ENCODE data around the gene GGACT. TPM values are rescaled to one million over a fixed set of nuclear protein-coding genes. Genes with fewer than 3 reads are reported as not detected.

Gene GGACT
- total RNA-seq, 6 donors from 2014 or later: 0.67 to 8.5 (median 5.7) TPM

DNA sequence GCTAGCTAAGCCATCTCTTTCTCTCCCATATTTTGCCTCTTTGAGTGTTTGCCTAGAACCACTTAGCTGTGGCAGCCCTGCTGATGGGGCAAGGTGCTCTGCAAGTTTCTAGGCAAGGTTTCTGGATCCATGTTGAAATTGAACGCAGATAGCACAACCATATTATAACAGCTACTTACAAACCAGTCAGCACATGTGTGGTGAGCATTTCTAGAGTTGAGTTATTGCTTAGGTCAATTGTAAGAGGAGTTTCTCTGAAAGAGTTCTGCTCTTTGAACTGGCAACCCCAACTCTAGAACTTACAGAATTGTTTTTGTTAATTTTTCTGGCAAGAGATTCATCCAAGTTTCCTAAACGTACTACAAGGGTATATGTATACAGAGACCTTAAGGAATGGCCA, 103.3 kb downstream of the GGACT start:
- DNase-seq (no peak), ATAC-seq (ENCODE audit: low FRiP score in 2 of 2) (no peak)
- Histone ChIP-seq H3K9me3 (no peaks in the 10 kb centered on the region), H3K36me3 (no peaks in the 10 kb centered on the region), H3K27me3 (no peaks in the 10 kb centered on the region), H3K4me1 (peaks cover 4 to 6% (median 4%) of the 10 kb centered on the region in 4 donors), H3K4me3 (no peak overlapping the region), H3K27ac (no peak overlapping the region)
- 79 to 83% methylated on average over 2 of the region's 2 CpGs for WGBS, 2 donors
- TF ChIP-seq EP300 (IDR thresholded peaks at IDR 0.05) (no peak), POLR2AphosphoS5 (IDR thresholded peaks at IDR 0.05) (no peak), POLR2A (IDR thresholded peaks at IDR 0.05) (no peak)
- TF ChIP-seq, protein P1, sequence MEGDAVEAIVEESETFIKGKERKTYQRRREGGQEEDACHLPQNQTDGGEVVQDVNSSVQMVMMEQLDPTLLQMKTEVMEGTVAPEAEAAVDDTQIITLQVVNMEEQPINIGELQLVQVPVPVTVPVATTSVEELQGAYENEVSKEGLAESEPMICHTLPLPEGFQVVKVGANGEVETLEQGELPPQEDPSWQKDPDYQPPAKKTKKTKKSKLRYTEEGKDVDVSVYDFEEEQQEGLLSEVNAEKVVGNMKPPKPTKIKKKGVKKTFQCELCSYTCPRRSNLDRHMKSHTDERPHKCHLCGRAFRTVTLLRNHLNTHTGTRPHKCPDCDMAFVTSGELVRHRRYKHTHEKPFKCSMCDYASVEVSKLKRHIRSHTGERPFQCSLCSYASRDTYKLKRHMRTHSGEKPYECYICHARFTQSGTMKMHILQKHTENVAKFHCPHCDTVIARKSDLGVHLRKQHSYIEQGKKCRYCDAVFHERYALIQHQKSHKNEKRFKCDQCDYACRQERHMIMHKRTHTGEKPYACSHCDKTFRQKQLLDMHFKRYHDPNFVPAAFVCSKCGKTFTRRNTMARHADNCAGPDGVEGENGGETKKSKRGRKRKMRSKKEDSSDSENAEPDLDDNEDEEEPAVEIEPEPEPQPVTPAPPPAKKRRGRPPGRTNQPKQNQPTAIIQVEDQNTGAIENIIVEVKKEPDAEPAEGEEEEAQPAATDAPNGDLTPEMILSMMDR (IDR thresholded peaks at IDR 0.05): no peak

DNA sequence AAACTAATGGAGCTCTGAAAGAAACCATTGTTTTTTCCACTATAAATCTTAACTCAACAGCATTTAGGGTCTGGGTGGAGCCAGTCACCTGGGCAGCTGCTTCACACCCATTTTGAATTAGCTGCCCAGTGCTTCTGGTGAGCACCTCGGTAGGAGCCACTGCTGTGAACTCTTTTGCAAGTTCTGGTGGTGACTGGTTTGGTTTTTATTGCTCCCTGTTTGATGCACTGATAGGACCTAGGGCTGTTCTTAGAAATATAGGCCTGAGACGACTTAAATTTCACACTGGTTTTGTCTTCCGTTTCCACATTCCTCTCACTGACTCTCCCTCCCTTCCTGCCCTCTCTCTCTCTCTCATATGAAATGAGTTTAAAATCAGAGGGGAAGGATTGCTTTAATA, 103.9 kb downstream of the GGACT start:
- ATAC-seq (ENCODE audit: low FRiP score in 2 of 2) (no peak), DNase-seq (no peak)
- no peaks in the 10 kb centered on the region for H3K36me3 ChIP-seq
- WGBS, 2 donors: 63 to 81% methylated on average over 3 of the region's 3 CpGs
- no peaks in the 10 kb centered on the region for H3K9me3 ChIP-seq
- H3K4me3 ChIP-seq: no peak overlapping the region
- no peaks in the 10 kb centered on the region for H3K27me3 ChIP-seq
- no peak overlapping the region for H3K27ac ChIP-seq
- H3K4me1 ChIP-seq: peaks cover 0 to 5% (median under 1%) of the 10 kb centered on the region in 4 donors
- TF ChIP-seq, protein P1 (IDR thresholded peaks at IDR 0.05): no peak
- no peak for TF ChIP-seq POLR2AphosphoS5 (IDR thresholded peaks at IDR 0.05)
- TF ChIP-seq POLR2A (IDR thresholded peaks at IDR 0.05): no peak
- no peak for TF ChIP-seq EP300 (IDR thresholded peaks at IDR 0.05)

DNA sequence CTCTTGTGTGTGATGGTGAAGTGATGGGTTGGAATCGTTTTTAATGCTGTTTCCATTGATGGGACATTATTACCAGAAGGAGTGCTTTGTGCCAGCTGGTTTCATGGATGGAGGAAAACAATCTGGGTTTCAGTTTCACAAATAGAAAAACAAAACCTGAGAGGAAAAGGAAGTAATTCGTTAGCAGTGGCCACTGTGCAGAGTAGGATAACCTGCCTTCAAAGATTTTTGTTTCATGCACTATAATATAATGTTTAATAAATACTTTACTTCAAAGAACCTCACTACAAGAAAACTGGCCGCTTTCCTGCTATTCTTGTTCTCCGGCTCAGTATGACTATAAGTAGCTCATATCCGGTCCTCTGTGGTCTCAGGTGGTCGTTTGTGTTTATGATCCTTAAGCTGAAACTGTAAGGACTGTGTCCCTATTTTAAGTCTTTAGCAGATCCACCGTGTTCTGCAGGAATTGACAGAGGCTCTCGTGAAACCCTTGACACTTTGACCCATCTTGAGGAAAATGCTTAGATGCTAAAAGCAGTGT, 104.7 kb downstream of the GGACT start:
- Histone ChIP-seq H3K4me3 (no peak overlapping the region), H3K4me1 (peaks cover 0 to 5% (median 0%) of the 10 kb centered on the region in 4 donors), H3K27me3 (no peaks in the 10 kb centered on the region), H3K27ac (no peak overlapping the region), H3K36me3 (no peaks in the 10 kb centered on the region), H3K9me3 (no peaks in the 10 kb centered on the region)
- ATAC-seq (ENCODE audit: low FRiP score in 2 of 2) (no peak), DNase-seq (no peak)
- WGBS, 2 donors: 26 to 41% methylated on average over 8 of the region's 8 CpGs
- TF ChIP-seq EP300 (IDR thresholded peaks at IDR 0.05): no peak

DNA sequence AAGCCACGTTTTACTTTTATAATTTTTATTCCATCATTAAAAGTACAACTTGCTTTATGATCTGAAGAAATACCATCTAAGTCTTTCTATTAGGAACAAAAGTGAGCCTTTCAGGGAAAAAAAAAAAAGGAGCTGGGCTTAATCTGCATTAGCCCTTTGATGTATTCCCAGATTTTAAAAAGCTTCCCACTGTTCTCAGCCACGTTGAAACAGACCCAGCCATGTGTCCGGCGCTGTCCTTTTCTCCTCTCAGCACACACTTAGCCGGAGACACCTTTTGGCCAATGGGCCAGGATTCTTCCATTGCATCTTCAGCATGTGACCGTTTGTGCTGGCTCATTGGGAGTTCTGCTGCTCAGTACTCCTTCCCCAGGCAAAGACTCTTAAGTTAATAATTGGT, 105.5 kb downstream of the GGACT start:
- Histone ChIP-seq H3K9me3 (no peaks in the 10 kb centered on the region), H3K4me3 (no peak overlapping the region), H3K36me3 (no peaks in the 10 kb centered on the region), H3K27me3 (no peaks in the 10 kb centered on the region), H3K27ac (no peak overlapping the region), H3K4me1 (peaks cover 0 to 5% (median 0%) of the 10 kb centered on the region in 4 donors)
- ATAC-seq (ENCODE audit: low FRiP score in 2 of 2) (no peak), DNase-seq (no peak)
- WGBS, 2 donors: 87 to 91% methylated on average over 6 of the region's 6 CpGs
- TF ChIP-seq POLR2A (IDR thresholded peaks at IDR 0.05): no peak
- no peak for TF ChIP-seq EP300 (IDR thresholded peaks at IDR 0.05)
- no peak for TF ChIP-seq POLR2AphosphoS5 (IDR thresholded peaks at IDR 0.05)
- TF ChIP-seq, protein P1 (IDR thresholded peaks at IDR 0.05): no peak

DNA sequence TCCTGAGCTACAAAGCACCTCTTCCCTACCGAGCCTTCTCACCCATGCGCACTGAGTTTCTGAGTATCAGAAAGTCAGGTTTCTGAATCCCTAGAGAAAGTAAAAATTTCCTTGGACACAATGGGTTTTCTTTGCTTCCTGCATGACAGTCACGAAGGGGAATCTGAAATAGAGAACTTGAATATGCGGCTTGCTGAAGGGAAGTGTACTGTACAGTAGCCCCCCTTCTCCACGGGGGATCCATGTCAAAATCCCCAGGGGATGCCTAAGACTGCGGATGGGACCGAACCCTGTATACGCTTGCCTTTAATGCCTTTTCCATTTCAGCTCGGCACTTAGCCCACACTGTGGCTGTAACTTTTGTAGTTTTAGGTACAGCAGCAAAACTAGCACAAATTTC, 107.9 kb downstream of the GGACT start:
- no peak overlapping the region for H3K27ac ChIP-seq
- H3K36me3 ChIP-seq: no peaks in the 10 kb centered on the region
- DNase-seq (no peak), ATAC-seq (ENCODE audit: low FRiP score in 2 of 2) (no peak)
- 83 to 86% methylated on average over 9 of the region's 9 CpGs for WGBS, 2 donors
- H3K9me3 ChIP-seq: no peaks in the 10 kb centered on the region
- TF ChIP-seq EP300 (IDR thresholded peaks at IDR 0.05) (no peak), POLR2AphosphoS5 (IDR thresholded peaks at IDR 0.05) (no peak), POLR2A (IDR thresholded peaks at IDR 0.05) (no peak)
- TF ChIP-seq, protein P1 (IDR thresholded peaks at IDR 0.05): no peak
- H3K27me3 ChIP-seq: no peaks in the 10 kb centered on the region
- H3K4me3 ChIP-seq: no peak overlapping the region
- peaks cover 0 to 5% (median 0%) of the 10 kb centered on the region in 4 donors for H3K4me1 ChIP-seq

Other genes with a start within 250 kb of the GGACT start
- gene TMTC4, start 86.0 kb upstream of the GGACT start, total RNA-seq: 10 to 100 TPM; 11.4 to 17.8 (median 14.5) TPM